NCI-H1092 (cell line): ENCODE measurements around the gene B3GALT5.
"Not testable (repeated sequence)": the region's sequence is repeated elsewhere in the genome, so short reads cannot be mapped to it uniquely, and the experiment has no call there.

ENCODE experiments used
- DNase-seq: peaks from one replicate; lab custom pipeline; 2025; lab: John Stamatoyannopoulos, UW

B3GALT5 gene, protein sequence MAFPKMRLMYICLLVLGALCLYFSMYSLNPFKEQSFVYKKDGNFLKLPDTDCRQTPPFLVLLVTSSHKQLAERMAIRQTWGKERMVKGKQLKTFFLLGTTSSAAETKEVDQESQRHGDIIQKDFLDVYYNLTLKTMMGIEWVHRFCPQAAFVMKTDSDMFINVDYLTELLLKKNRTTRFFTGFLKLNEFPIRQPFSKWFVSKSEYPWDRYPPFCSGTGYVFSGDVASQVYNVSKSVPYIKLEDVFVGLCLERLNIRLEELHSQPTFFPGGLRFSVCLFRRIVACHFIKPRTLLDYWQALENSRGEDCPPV

DNA sequence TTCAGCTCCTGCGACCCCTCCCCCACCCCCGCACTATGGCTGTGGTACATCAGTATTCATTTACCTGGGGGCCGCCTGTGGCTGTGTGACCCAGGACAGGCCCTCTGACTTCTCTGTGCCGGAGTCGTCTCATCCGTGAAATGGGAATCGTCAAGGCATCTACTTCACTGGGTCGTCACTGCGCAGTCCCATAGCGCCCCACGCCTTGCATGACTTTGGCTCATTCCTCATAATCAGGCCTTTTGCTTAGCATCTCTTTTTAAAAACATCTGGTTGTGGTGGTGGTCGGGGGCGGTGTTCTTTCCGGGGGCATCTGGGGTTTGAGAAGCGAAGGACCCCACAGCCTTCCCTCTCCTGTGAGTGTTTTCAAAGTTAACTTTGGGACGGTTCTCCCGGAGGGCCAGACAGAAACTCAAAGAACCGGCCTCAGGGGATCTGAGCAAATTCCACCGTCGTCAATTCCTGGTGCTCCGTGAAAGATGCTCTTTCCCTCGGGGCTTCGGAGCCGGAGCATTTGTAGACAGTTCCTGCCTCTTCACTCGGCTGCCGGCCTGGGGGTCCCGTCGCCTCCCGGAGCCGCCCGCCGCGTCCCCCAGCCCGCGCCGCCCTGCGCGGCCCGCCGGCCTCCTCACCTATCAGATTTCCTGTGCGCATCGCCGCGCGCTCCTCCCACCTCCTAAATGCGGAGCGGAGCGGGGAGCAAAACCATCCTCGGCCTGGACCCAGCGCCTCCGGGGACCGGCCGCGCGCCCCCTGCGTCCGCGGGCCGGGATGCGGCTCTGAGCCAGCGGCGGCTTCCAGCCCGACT lies at the start of gene B3GALT5:
TSS of gene B3GALT5 (plus strand) at position 708 of the 808 bp plus-strand sequence. CDS start 47,620 bp downstream, outside the sequence.
- peak; percentile 46 for DNase-seq

DNA sequence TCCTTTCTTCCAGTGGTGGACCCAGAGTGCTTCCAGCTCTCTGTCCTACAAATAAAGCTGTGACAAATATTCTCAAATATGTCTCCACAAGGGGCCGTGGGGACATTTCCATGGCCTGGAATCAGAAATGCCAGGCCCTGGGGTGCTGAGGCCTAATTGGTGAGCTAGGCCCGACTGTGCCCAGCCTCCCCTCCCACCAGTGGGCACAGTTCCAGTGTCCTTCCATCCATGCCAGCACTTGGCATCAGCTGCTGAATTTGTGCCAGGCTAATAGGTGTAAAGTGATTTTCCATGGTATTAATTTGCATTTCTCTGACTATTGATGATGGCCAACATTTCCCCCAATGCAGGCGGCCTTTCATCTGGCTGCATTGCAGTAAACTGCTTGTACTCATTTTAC lies 48.5 kb upstream of the B3GALT5 start:
- DNase-seq = peak; percentile 82

DNA sequence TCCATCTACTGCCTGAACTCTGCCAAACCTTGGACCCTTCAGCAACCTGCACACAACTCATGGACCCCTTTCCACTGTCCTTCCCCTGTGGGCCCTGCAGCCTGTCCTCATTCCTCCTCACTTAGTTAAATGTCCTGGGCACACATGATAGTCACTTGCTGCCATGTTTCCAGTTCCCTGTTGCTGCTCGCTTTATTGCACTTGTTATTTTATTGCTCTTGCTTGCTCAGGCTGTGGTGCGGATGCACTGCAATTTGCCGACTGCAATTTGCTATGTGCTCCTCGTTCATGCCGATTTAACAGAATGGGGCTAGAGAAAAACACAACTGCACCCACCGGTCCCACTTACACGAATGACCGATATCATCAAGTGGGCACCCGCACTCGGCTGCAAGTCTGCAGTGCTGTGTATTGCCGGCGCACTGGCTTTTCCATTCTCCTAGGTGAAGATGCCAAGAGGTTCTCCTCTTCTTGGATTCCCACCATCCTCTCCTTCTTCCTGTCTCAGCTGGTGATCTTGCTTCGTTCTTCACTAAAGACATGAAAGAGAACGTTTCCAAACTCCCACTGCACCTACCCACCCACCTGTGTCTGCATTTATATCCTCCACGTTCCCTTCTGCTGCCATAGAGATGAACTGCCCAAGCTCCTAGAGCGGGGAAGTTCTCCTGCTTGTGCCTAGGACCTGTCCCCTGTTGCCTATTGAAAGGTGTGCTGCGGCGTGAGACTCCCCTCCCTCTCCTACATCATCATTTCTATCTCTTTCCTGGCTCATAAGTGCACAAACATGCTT lies 45.4 kb upstream of the B3GALT5 start:
- DNase-seq = no peak

DNA sequence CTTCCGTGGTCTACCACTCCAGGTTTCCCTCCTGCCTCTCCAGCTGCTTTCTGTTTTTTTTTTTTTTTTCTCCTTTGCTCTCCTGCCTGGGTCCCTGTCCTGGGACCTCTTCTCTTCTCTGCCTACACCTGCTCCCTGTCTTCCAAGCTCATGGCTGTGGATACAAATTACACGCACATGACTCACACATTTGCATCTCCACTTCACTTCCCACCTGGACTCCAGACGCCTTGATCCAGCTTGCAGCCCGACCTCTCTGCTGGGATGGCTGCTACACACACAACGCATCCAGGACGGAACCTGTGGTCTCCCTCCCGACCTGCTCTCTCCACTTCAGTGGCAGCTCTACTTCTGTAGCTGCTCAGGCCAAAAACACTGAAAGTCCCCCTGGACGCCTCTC lies 44.4 kb upstream of the B3GALT5 start:
- no peak for DNase-seq

DNA sequence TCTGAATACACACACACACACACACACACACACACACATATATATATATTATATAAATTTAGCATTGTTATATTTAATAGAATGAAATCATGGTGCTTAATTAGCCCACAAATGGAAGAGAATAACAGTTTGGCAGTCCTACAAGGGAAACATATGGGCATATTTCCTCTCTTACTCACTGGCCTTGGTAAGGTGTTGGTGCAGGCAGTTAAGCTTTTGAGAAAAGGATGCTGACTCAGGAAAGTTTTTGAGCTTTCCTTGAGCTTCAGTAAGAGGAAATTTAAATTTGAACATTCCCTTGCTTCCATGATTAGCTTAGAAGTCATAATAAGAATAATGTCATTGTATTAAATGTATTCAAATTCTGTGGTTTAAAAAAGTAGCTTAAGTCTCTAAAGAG lies 37.0 kb upstream of the B3GALT5 start:
- DNase-seq = no peak

DNA sequence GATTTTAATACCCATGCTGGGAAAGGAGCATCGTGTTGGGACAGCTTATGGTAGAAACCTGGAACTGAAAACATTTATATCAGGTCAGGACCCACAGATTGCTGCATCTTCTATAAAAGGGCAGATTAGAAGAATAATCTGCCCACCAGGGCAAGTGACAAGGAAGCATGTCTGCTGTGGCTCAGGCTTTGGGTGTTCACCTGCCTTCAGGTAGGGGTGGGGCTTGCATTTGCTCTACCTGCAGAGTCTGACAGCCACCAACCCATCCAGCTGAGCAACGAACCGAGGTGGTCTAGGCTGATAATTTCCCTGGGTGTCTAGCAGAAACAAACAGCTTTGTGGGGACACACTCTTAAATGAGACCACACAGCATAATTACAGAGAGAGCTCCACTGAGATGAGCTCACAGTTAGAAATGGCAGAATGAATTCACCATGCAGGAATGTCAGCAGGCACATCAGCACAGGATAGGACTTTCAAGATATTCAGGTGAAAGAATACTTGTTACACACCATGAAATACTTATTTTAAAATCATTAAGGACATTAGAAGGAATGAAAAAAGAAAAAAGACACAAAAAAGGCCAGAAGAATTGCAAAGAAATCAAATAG lies 36.1 kb upstream of the B3GALT5 start:
- DNase-seq = no peak

DNA sequence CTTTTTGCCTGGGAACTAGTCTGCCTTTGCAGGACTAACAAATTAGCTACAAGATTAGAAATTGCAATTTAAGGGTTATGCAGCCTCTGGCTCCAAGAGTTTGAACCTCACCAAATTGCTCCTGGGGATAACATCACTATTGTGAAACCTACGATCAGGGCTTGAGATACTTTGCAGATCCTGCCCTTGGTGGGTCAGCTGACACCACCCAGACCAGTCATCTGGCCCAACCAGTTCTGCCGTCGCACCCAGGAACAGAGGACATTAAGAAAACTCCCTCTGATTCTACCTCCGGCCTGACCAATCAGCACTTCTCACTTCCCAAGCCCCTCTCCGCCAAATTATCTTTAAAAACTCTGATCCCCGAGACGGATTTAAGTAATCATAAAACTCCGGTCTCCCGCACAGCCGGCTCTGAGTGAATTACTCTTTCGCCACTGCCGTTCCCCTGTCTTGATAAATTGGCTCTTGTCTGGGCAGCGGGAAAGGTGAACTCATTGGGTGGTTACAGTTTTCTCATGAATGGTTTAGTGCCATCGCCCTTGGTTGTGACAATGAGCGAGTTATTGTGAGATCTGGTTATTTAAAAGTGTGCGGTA lies 32.9 kb upstream of the B3GALT5 start:
- no peak for DNase-seq

DNA sequence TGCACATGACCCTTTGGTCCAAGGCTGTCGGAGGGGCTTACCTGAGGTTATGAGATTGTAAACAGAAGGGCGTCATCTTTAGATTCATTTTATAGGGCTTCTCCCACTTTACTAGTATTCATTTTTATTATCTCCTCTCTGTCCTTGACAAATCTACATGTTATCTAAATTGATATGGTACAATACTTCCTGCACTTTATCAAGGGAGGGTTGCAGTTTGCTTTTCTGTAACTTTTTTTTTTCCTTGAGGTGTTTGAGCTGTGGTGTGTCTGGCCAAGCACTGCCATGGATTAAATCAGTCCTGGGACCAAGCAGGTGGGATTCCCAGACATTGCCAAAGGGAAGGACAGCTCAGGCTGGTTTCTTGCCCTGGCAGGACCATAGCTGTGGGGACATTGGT lies 32.0 kb upstream of the B3GALT5 start:
- no peak for DNase-seq

DNA sequence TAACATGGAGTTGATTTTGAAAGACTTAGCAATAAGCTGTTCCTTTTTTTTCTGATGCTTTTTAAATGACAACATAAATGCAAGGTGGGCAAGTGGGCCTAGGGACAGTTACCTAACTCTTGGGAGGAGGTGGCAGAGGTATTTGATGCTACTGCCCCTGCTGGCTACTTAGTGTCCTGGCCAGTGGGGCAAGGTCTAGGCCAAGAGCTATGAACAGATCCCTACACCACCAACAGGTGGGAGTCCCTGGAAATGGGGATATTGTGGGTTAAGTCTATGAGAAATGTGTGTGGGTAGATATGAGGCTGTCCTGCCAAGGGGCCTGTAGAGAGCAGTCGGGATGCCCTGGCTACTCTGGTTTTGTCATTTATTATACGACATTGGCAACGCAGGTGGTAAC lies 31.3 kb upstream of the B3GALT5 start:
- no peak for DNase-seq

DNA sequence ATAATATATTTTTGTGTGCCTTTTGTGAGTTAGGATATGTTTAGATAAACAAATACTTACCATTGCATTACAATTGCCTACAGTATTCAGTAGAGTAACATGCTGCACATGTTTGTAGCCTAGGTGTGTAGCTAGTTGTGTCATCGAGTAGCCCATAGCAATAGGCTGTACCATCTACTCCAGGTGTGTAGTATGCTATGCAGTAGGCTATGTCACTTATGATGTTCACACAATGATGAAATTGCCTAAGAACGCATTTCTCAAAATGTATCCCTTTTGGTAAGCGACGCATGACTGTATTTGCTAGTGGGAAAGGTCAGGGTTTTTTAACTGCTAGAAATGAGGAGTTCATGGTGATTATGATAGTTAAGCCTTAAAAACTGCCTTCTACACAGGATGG lies 30.0 kb upstream of the B3GALT5 start:
- DNase-seq = no peak

DNA sequence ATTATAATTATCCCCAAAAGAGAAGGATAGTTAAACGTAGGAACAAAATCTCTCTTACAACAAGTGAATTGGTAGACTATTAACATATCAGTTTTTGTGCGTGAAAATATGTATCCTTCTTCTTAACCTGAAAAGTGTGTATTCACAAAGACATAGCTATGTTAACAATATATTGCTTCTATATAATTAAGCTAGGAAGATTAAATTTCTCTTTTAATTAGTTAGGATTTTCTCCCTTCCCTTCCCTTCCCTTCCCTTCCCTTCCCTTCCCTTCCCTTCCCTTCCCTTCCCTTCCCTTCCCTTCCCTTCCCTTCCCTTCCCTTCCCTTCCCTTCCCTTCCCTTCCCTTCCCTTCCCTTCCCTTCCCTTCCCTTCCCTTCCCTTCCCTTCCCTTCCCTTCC lies 29.2 kb upstream of the B3GALT5 start:
- not testable (repeated sequence) for DNase-seq

DNA sequence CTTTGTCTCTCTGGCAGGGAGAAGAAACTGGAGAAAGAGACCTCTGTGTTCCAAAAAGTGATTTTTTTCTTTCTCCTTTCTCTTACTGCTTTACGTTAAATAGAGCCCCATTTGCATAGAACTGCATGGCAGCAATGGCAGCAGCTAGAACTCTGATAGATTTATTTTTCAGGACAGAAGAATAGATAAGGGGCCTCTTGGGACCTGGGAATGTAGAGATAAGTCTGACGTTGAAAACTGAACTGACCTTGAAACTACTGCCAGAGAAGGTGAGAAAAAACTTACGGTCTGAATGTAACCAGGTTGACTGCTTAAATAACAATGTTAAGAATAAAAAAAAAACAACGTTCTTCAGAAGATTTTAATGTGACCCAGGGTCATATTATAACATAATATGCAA lies 25.4 kb upstream of the B3GALT5 start:
- no peak for DNase-seq

DNA sequence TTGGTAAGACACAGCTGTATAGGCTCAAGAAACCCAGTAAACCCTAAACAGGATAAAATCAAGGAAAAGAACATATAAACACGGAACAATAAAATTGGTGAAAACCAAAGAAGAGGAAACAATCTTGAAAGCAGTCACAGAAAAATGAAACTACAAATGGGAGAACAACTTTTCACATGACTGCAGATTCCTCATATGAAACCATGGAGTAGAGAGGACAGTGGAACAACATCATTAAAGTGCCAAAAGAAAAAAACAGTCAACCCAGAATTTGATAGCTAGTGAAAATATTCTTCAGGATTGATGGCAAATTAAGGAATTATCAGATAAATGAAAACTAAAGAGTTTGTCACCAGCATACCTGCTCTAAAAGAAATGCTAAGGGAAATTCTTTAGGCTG lies 23.9 kb upstream of the B3GALT5 start:
- no peak for DNase-seq

DNA sequence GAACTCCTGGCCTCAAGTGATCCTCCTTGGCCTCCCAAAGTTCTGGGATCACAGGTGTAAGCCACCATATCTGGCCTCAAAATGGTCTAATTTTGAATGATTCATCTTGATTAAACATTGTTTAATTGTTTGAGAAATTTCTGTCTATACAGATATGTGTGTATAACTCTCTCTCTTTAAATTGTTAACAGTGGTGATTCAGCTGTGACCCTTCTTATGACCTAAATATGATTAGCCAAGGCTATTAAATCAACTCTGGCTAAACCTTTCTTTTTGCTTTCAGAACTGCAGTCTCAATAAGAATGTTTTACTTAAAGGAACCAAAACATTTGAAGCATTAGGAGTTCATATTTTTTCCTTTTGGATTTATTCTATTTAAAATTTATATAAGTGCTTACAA lies 19.2 kb upstream of the B3GALT5 start:
- DNase-seq = no peak

DNA sequence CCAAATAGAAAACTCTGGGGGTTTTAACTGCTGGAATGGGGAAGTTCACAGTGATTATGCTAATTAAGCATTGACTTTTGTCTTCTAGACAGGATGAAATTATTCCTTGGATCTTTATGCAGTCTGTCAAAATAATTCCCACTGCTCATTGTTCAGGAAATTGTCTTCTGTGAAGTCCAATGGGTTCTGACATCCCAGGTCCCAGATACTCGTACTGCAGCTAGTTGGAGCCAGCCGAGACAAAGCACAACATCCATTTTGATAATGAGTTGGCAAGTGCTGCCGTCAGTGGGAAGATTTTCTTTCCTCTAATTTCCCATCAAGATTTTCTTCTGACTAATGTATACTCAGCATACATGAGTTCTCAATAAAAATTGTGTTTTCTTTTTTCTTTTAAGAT lies 17.3 kb upstream of the B3GALT5 start:
- DNase-seq = no peak

DNA sequence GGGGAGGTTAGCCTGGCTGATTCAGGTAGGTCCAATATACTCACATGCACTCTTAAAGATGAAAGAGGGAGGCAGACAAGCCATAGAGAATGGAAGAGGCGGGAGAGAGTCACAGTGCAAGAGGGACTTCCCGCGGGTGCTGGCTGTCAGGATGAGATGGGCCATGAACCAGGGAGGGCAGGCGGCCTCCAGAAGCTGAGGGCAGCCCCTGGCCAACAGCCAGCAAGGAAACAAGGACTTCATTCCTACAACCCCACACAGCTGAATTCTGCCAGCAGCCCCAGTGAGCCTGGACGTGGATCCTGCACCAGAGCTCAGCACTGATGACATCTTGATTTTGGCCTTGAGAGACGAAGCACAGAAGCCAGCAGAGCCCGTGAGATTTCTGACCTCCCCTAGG lies 15.1 kb upstream of the B3GALT5 start:
- no peak for DNase-seq

DNA sequence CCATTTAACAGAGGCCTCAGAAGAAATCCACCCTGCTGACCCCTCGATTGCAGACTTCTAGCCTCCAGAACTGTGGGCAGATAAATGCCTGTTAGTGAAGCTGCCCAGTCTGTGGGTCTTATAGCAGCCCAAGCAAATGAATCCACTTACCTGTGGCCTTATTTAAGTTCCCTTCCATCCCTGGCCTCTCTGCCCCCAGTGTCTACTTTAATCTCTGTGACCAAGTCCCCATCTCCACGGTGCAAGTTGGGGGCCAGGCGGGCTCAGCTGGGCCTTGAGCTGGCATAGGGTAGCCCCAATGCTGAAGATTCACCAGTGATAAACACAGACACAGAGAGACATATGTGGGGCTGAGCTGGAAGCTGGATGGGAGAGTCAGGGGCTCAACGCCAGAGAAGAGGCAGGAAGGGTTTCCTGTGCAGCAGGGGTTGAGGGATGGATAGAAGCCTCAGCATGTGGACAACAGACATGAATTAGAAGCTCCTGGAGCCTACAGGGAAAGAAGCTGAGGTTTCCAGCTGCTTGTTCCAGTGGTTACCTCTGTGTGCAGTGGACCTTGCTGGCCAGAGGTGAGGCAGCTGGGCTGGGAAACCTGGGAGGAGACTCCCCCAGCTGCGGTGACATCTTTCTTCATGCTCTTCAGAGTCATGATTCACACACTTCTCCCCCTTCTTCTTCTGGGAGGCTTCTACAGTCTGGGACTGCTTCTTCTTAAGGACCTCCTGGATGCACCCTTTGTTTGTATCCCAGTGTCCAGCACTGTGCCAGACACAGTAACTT lies 13.4 kb upstream of the B3GALT5 start:
- no peak for DNase-seq

DNA sequence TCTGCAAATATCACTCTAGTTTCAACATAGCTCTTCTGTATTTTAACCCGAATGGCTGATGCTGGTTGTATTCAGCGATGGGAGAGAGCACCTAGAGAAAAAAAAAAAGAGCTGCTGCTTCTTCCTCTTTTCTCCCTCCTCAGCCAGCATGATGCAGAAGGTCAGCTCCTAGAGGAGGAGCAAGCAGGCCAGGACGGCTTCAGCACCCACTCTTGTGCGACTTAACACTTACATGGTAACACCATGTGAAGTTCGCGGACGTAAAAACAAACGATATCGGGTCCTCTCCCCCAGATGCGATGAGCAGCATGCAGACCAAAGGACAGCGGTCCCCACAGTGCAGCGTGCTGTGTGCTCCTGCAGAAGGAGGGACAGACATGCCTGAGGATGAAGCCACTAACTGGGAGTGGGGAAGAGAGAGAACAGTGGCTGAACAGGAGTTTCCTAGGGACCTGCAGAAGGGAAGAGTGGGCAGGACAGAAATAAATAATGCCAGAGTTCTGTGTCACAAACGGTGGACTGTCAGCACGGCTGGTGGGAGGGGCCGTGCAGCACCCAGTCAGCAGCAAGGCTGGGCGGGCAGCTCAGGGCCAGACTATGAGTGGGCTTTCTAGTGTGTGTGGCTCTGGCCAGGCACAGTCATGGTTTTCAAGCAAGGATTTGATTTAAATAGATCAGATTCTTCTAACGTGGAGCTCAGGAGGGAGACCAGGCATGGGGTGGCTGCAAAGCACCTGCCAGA lies 11.4 kb upstream of the B3GALT5 start:
- DNase-seq = no peak

DNA sequence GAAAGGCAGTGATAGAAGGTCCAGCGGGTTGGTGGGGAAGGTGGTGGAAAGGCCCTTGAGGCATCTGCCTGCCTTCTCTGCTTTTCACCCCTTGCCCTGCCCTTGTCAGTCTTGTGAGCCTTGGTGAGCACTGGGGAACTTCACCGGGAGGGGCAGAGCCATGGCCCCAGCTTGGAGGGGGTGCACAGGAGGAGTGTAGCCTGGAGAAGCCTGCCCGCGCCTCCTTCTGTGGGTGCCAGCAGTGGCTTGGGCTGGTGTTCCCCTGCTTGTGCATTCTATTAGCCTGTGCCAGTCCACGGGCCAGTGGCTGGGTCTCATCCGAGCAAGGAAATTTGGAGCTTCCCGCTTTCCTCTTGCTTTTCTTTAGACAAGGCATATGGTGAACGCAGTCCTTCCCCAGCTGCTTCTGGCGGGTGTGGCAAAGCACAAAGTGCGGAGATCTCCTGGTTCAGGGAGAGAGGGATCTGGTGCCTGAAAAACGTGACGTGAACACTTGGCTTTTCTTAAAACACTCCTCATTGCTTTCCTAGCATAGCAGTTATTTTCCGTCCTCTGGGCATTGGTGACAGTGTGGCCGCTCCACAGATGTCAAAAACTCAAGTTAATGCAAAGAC lies 10.6 kb upstream of the B3GALT5 start:
- DNase-seq = no peak

DNA sequence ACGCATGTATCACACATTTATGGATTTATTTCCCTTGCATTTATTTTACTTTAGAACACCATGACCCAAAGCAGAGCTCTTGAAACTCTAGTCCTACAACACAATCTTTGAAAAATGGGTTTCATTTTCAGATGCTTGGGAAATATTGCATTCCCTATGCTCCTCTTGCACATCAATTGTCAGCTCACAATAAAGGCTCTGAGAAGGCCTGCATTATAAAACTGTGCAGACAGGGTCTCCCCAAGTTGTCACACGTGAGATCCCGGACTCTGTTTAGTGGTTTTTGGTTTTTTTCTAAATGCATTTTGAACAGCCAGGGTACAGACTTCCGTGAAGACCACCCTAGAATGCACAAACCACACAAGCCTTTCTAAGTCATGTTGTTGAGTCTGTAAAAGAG lies 9.9 kb upstream of the B3GALT5 start:
- DNase-seq = no peak
